Measurements from ENCODE around the gene ATAD3B.
"Not testable (repeated sequence)": the region's sequence is repeated elsewhere in the genome, so short reads cannot be mapped to it uniquely, and the experiment has no call there.

Gene ATAD3B

GRCh38 chr1:1471389-1472052, at the start of gene ATAD3B:
Gene ATAD3B (plus strand): TSS chr1:1471765. CDS start chr1:1471885, 120 bp downstream.
- peak; percentile 44 for DNase-seq (ENCODE audit: low read depth)

DNA sequence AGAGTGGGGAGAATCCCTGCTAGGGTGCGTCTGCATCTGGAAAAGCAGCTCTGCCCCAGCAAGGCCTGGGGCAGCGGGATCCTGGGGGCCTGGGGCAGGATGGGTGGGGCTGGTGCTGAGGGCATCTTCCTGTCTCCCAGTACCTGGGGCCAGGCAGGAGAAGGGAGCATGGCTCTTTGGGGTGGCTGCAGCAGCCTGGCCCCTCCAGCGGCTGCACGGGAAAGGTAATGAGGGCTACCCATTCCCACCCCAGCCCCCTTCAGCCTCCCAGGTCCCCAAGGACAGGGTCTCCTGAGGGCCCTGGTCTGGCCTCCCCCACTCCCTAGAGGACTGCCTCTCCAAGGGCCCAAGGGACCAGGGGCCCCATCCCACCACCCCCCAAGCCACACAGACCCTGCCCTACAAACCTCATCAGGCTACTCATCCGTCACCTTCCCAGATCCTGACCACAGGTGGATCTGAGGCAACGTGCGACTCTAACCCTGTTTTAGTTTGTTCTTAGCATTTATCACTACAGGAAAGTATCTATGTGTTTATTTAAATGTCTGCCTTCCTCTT, 49.6 kb upstream of the ATAD3B start:
- DNase-seq (ENCODE audit: low read depth): no peak

DNA sequence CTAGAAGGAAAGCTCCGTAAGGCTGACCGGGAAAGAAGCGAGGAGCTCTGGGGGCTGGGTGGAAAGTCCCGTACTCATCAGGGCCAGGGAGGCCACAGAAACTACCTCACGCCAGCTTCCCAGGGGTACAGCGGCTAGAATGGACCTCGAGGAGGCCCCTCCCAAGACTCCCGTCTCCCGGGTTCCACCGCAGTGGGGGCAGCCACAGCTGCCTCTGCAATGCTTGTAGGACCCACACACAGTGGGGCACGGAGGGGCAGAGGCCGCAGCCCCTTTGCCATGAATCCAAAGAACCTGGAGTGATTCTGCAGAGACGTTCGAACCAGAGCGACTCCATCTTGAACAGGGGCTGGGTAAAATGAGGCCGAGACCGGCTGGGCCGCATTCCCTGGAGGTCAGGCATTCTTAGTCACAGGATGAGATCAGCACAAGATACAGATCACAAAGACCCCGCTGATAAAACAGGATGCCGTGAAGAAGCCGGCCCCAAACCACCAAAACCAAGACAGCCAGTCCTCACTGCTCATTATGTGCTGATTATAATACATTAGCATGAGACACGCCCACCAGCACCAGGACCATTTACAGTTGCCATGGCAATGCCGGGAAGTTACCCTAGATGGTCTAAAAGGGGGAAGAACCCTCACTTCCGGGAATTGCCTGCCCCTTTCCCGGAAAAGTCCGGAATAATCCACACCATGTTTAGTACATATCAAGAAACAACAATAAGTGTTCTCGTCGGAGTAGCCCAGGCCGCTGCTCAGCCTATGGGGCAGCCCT, 48.9 kb upstream of the ATAD3B start:
- no peak for DNase-seq (ENCODE audit: low read depth)

- no peak for DNase-seq (ENCODE audit: low read depth)
Measured at GRCh38 chr1:1423245-1423597, 48.3 kb upstream of the ATAD3B start.

DNA sequence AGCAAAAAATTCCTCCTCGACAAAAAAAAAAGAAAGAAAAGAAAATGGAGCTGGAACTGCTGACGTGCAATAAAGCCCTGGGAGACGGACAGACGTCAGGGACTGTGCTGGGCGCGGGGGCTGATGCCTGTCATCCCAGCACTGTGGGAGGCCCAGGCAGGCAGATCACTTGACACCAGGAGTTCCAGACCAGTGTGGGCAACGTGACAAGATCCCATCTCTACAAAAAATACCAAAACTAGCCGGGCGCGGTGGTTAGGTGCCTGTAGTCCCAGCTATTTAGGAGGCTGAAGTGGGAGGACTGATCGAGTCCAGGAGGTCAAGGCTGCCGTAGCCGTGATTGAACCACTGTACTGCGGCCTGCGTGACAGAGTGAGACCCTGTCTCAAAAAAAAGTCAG, 46.9 kb upstream of the ATAD3B start:
- DNase-seq (ENCODE audit: low read depth): no peak

DNA sequence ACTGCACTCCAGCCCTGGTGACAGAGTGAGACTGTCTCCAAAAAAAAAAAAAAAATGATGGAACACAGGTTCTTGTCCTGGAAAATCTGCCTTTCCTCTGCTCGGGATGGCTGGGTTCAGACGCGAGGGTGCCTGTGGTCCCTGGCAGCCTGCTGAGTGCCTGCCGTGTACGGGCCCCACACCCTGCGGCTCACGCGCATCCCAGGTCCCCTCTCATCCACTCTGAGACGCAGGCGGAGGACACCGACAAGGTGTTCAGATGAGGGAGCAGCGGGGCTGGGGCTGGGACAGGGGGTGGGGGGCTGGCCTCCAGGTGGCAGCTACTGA, 46.2 kb upstream of the ATAD3B start:
- no peak for DNase-seq (ENCODE audit: low read depth)

DNA sequence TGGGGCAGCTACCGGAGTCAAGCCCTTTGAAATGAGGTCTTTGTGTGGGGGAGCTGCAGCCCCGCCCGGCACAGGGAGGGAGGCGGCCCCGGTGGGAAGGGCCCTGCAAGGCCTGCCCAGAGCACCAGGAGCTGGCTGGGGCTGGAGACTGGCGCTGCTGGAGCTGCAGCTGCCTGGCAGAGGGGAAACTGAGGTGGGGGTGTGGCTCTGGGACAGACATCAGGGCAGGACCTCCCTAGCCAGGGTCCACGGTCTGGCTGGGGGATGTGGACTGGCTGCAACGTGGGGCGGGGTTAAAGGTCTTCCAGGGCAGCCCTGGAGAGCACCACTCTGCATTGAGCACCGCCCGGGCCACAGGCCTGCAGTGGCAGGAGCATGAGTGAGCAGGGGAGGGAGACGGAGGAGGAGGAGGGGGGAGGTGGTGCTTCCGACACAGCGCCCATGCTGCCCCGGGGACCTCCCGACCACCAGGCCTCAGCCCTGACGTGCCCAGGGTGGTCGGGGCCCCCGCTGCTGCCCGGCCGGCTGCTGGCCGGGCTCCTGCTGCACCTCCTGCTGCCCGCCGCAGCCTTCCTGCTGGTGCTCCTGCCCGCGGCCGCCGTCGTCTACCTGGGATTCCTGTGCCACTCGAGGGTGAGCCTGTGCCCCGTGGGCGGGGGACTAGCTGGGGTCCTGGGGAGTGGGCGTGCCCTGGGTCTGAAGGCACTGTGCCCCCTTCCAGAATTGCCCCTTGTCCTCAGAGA, 45.6 kb upstream of the ATAD3B start:
- DNase-seq (ENCODE audit: low read depth): no peak

DNA sequence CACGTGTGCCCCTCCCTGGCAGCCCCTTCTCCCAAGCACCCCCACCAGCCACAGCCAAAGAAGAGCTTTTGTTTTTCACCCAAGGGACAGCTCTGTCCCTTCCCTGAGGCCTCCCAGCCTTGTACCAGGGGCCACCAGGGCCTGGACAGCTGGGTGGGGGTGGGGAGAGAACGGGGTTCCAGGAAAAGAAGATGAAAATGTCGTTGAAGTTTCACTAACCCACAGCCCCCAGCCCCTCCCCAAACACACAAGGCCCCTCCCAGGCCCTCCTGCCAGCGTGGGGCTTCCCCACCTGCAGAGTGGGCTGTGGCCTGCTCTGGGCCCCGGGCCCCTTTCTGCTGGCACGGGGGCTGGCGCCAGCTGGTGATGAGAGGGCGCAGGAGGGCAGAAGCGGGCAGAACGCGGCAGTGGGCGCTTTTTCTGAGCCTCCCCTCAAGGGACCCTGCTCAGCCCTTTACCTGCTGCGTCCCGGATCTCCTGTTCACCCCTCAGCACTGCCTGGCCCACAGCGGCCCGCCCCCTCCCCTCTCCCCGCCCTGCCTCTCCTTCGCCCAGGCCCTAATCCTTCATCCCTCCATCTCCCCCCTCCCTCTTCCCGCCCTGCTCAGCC, 45.0 kb upstream of the ATAD3B start:
- DNase-seq (ENCODE audit: low read depth): no peak

DNA sequence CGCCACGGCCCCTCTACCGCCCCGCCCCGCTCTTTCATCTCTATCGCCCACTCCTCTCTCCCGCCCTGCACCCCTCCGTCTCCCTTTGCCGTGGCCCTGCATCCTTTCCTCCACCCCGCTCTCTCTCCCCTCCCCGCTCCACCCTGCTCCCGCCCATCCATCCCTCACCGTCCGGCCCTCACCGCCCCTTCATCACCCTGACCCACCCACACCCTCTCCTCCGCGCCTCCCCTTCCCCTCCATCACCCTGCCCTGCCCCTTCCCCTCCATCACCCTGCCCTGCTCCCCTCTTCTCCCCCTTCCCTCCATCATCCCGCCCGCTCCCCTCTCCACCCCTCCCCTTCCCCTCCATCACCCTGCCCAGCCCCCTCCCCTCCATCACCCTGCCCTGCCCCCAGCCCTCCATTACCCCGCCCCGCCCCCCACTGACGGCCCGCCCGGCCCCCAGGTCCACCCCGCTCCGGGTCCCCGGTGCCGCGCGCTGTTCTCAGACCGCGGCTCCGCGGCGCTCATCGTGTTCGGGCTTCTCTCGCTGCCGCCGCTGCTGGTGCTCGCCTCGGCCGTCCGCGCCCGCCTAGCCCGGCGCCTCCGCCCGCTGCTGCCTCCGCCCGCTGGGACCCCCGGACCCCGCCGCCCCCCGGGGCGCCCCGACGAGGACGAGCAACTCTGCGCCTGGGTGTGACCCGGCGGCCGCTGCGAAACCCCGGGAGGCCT, 44.3 kb upstream of the ATAD3B start:
- no peak for DNase-seq (ENCODE audit: low read depth)

DNA sequence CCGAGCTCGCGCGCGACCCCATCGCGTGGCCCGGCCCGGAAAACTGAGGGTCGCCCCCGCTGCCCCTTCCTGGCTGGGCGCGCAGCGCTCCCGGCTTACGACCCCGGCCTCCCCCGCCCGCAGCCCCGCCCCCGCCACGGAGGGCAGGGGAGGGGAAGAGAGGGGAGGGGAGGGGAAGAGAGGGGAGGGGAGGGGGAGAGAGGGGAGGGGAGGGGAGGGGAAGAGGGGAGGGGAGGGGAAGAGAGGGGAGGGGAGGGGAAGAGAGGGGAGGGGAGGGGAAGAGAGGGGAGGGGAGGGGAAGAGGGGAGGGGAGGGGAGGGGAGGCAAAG, 43.8 kb upstream of the ATAD3B start:
- no peak for DNase-seq (ENCODE audit: low read depth)

DNA sequence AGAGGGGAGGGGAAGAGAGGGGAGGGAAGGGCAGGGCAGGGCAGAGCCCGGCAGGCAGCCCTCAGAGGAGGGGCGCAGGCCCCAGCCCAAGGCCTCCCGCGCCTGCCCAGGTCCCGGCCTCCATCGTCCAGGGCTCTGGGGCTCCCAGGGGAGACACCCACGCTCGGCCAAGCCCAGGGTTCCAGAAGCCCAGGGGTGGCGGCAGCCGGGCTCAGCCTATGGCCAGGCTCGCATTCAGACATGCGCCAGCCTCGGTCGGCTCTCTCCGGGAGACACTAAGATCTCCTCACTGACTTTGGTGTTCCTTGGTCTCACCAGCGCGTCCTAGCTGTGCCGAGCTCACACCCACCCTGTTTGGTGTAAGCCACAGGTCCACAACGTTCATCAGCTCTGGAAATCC, 43.4 kb upstream of the ATAD3B start:
- DNase-seq (ENCODE audit: low read depth): no peak

GRCh38 chr1:1428967-1429366, 42.6 kb upstream of the ATAD3B start:
- DNase-seq (ENCODE audit: low read depth): not testable (repeated sequence)

- DNase-seq (ENCODE audit: low read depth): no peak
Measured at GRCh38 chr1:1429671-1430073, 41.9 kb upstream of the ATAD3B start.

GRCh38 chr1:1430114-1430982, 41.2 kb upstream of the ATAD3B start:
- DNase-seq (ENCODE audit: low read depth): no peak

GRCh38 chr1:1430992-1431844, 40.3 kb upstream of the ATAD3B start:
- no peak for DNase-seq (ENCODE audit: low read depth)

DNA sequence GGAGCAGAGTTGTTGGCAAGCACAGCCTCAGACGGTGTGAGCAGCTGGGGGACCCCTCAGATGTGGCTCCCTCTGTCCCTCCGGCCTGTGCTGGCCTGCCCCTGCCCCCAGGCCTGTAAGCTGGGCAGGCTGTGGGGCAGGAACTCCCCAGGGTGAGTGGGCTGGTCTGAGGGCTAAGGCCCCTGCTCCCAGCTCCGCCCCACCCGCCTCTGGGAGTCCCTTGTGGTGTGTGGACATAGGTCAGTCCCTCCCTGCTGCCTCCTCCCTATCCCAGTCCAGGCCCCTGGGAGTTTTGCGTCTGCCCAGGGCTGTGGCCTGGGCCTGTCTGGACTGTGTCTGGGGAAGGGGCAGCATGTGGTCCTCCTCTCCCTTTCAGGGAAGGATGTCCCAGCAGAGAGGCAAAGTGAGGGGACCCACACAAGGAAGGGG, 39.7 kb upstream of the ATAD3B start:
- DNase-seq (ENCODE audit: low read depth): no peak

GRCh38 chr1:1432274-1432950, 39.2 kb upstream of the ATAD3B start:
- DNase-seq (ENCODE audit: low read depth): no peak

DNA sequence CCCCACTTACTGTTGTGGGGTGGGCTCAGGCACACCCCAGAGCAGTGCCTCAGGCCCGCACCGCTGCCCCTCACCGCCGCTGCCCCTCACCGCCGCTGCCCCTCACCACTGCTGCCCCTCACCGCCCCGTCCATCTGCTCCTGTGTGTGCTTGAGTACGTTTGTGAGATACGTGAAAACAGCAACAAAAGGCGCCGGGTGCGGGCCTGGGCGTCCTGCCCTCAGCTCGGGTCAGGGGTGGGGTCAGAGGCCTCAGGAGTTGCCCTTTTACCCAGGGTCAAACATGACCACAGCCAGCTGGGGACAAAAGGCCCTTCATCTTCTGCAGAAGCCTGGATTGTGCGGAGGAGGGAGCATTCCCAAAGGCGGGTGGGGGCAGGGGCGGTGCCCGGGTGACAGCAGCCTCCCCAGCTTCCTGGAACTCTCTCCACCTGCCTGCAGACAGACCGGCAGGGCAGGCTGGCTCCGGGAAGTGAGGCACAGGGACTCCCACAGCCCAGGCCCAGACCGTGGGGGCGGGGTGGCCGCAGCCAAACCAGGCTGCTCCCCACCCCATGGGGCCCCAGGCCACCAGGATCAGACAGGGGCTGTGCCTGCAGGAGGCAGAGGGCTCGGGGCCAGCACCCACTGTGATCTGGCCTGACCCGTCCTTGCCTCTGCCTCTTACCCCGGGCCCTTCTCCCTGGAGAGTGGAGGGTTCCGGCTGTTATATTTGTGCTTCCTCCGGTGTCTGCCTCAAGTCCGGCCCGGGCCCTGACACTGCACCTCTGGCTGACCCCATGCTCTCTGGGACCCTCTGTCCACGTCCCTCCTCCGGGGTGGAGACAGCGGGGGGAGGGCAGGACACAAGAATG, 38.4 kb upstream of the ATAD3B start:
- no peak for DNase-seq (ENCODE audit: low read depth)

DNA sequence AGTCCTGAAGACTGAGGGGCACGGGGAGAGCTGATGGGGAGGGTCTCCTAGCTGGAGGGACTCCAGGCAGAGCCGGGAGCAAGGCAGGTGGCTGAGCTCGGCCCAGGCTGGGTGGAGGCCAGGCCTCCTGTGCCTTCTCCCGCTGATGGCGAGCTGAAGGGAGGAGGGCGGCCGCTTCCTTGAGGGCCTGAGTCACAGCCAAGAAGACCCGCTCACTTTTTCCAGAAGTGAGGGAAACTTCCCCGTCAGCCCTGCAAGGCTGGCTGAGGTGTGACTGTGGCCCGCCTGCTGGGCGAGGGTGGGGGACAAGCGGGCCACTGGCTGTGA, 37.8 kb upstream of the ATAD3B start:
- no peak for DNase-seq (ENCODE audit: low read depth)
